Hematopoietic multipotent progenitor cell treated with erythropoietin and hydrocortisone succinate and interleukin-3 and kit ligand, for 17 days (in vitro differentiated cells): ENCODE measurements around the gene LRP5.
"Not testable (repeated sequence)": the region's sequence is repeated elsewhere in the genome, so short reads cannot be mapped to it uniquely, and the experiment has no call there.

ENCODE experiments used
- DNase-seq: peaks from one replicate; pipeline ENCODE4 v3.0.0-alpha.2; 2015; ENCODE audit warnings: low spot score

LRP5 gene

DNA sequence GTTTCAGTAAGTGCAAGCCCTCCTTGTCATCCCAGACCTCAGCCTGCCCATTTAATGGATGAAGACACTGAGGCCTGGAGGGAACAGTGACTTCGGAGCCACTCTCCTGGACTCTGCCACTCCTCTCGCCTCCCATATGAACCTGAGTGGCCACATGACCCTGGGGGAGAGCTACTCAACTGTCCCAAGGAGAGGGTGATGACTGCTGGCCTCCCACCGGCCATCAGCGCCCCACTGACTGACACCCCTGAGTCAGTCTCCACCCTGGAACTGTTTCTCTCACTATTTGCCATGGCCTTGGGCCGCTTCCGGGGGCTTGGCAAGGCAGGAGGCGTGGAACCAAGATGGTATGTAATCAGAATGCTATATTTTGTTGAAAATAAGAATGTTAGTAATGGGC is 17.1 kb downstream of the LRP5 start:
- DNase-seq, result no peak

DNA sequence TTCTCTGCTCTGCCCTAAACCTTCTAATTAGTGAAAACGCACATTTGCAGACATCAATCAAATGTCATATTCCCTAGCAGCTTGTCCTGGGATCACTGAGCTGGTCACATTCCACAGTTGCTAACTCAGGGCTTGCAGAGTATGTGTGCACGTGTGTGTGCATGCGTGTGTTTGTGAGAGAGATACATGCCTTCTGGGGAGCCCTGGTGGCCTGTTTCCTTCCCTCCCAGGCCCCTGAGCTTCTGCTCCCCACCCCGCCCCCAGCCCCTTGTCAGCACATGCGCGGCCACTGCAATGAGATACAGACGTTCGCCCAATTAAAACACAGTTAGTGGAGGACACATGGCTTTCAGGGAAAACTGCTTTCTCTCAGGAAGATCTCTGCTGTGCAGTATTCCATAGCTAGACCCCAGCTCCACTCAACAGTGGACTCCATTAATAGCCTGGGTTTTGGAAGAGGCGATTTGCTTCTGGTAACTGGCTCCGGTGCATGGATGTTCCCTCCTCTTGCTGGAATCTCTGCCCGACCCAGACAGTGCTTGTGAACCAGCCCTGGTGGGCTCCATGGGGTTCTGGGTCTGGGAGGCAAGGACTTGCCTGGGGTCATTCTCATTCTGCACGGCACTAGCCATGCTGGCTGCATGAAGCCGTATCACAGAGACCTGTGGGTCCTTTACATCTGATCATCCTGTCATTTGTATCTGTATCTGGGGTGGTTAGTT is 17.7 kb downstream of the LRP5 start:
- DNase-seq, result no peak

DNA sequence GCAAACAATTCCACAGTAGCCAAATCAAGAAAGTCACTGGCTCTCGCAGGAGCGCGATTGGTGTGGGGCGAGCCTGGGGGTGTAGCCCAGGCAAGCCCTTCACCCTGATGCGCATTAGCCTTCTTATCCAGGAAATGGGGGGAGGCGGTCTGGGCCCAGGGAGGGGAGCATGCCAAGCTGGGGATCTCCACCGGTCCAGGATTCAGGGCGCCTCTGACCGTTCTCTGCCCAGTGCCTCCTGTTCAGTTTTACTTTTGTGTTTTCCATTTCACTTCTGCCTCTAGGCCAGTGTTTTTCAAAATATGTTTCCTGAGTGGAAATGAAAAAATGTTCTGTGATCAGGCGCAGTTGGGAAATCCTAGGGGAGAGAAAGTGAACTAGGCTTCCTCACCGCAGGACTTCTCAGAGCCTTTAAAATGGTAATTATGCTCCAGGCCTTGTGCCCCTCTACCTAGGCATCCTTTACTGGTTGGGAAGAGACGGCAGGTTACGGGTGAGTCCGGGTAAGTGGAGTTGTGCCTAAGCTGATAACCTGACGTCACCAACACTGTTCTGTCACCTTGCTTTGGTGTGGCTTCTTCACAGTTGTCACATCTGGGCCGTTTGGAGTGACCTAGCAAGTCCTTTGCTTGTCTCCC is 18.4 kb downstream of the LRP5 start:
- DNase-seq, result no peak

DNA sequence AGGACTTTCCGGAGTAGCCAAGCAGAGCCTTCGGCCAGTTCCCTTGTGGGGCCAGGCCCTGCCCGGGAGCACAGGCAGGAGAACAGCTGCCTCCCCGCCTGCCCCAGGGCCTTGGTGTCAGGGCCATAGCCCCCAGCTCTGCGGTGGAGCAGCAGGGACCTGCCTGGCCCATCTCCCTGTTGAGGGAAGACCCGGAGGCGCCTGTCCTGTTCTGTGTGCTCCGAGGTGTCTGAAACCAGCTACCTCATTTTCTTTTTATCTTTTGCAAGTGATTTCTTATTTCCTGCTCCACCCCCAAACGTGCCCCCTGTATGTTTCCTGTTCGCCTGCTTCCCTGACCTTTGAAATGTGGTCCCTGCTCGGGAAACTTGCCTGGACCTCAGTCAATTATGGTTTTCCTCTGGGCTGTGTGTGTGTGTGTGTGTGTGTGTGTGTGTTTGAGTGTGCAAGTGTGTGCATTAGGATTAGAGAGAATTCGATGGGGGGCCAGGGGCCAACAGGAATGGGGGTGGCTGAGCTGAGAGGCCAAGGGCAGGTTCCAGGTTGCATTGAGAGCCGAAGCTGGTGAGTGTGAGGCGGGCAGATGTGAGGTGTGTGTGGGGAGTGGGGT is 19.1 kb downstream of the LRP5 start:
- no peak for DNase-seq

DNA sequence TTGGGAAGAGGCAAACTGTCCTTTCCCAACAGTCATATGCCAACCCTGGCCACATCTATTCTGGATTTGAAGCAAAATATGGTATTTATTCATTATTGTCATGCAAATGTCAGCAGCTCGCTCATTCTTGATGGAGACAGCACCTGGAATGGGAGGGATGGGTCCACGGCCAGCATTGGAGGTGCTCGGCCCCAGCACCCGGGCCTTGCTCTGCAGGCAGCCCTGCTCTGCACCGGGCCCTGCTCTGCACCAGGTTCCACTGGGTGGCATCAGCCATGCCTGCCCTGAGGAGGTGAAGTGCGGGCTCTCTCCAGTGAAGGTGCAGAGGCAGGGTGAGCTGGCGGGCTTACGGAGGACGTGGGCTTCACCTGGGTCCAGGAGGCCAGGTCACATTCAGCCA is 19.8 kb downstream of the LRP5 start:
- DNase-seq, result no peak

DNA sequence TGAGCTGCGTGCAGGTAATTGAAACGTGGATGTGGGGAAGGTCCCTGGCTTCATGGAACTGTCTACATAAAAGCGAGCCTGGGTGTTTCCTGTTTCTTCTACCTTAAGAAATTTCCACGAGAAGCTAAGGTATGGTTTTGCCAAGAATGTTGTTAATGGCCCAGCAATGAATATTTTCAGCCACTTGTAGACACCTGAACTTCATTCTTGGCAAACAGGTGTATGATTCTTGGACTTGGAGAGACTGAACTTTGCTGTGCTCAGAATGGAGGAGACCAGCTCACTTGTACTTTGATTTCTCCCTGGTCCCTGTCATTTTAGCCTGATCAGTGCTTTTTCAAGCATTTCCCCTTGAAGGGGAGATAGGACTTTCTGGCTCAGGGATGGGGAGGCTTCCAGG is 20.8 kb downstream of the LRP5 start:
- DNase-seq, result no peak

DNA sequence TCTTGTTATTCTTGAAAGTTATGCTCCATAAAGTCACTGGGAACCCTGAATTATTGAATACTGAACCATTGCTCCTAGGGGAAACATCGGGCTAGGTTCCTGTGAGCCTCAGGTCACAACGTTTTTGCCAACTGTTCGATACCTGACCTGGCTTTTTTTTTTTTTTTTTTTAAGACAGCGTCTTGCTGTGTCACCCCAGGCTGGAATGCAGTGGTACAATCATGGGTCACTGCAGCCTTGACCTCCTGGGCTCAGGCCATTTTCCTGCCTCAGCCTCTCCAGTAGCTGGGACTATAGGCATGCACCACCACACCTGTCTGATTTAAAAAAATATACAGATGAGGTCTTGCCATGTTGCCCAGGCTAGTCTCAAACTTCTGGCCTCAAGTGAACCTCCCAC is 22.5 kb downstream of the LRP5 start:
- no peak for DNase-seq

DNA sequence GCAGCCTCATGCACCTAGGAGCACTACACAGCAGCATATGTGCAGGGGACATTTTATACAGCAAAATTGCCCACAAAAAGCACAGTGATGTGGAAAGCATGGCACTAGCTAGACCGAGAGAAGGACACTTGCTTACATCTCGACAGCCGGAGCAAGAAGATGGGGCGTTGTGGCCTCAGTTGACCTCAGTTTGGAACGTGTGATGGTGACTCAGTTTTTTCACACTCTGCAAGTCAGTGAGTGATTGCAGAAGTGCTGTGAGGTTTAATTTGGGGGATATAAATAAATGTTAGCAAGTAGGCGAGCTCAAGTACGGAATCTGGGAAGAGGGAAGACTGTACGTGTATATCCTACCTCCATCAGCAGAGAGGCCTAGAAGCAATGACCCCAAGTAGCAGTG is 23.3 kb downstream of the LRP5 start:
- peak; percentile 28 for DNase-seq

DNA sequence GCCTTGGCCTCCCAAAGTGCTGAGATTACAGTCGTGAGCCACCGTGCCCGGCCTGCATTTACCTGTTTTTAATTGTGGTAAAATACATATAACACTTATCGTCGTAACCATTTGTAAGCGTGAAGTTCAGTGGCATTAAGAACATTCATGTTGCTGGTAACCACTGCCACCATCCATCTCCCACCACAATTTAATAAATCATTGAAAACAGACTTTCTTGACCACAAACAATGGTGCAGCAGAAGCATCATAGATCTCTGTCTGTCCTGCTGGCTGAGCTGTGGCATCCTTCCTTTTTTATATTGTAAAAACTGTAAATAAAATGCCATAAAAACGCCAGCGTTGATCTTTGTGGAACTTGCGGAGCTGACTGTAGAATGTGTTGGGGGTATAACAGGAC is 24.3 kb downstream of the LRP5 start:
- no peak for DNase-seq

DNA sequence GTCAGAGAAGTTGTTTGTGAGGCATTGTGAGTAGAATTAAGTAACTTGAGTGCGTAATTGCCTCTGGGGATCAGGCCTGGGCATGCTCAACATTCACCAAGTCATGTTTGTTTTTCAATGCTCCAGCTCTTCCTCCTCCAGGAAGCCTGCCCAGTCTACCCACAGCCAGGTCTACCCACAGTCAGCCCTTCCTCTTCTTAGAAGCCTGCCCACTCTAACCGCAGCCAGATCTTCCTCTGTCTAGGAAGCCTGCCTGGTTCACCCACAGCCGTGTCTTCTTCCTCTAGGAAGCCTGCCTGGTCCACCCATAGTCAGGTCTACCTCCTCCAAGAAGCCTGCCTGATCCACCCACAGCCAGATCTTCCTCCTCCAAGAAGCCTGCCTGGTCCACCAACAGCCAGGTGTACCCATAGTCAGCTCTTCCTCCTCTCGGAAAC is 25.0 kb downstream of the LRP5 start:
- peak; percentile 10 for DNase-seq

DNA sequence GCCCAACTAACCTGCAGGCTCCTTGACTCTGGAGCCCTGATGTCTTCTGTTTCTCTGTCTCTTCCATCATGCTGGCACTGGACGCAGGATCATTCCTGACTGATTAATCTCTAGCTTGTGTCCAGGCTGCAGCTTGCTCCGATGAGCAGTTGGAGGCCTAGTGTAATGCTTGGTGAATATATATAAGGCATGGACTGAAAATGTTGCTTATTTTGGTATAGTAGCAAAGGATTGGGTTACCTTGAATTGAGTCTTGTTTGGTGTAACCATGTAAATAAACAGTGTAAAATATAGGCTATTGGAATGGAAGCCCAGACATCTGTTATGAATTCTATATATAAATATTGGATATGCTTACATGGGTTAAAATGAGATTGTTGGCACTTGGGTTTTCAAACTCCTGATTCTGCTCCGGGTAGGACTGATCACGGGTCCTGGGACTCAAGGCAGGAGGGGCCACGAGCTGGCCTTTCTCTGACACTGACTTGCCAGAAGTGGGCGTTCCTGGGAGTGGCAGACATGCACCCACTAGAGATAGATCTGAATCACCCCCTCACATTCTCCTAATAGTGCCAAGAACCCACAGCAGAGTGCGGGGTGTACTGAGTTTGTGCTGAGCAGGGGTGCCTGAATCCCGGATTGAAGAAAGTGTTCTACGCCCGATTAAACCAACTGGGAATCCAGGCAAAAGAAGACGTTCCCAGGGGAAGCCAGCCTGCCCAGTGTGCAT is 25.8 kb downstream of the LRP5 start:
- DNase-seq, result peak; percentile 53

DNA sequence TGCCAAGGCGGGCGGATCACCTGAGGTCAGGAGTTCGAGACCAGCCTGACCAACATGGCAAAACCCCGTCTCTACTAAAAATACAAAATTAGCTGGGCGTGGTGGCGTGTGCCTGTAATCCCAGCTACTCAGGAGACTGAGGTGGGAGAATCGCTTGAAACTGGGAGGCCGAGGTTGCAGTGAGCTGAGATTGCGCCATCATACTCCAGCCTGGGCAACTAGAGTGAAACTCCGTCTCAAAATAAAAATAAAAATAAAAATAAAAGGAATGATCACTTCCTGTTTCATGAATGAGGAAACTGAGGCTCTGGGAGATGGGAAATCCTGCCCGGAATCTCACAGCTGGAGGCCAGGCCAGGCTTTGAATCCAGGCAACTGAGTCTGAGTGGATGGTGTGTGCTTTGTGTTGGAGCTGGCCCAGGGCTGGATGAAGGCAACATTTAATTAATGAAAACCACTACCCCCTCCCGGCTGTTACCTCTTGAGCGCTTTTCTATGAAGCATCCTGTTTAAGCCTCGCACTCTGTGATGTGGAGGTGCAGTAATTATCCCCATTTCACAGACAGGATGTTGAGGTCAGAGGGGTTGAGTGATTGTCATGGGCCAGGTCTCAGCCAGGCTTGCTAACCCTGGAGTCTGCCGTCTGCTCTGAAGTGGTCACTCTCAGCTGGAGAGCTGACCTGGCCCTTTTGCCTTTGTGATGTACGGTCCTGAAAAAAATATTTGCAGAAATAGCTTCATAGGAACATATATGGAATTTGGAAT is 27.8 kb downstream of the LRP5 start:
- DNase-seq, result no peak

DNA sequence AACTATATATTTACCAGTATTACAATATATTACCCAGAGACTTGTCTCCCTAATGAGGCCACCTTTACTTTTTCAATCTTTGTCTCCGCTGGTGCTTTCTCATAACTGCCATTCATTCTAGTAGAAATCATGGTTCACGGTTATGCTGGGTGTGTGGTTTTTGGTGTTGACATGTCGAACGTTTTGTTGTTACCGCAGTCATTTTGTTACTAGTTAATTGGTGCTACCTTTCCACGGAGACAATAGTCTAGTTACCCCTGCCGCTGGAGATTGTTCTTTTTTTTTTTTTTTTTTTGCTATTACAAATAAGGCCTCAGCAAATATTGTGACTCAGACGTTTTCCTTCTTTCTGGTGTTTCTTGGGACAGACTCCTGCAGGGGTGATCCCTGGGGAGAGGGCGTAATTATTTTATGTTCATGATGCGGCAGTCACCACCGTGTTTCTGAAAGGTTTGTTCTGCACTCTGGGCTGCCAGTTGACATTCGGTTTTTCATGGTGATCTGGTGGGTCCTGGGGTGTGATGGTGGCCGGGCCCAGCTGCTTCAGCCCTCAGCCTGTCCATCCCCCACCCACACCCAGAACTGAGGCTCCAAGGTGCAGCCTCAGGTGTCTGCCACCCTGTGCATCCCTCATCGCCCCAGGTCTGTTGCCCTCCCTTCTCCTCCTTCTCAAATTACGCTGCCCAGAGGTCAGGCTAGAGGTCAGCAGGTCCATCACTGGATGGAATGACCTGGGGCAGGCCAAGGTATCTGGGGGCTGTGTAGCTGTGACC is 28.6 kb downstream of the LRP5 start:
- DNase-seq, result no peak

DNA sequence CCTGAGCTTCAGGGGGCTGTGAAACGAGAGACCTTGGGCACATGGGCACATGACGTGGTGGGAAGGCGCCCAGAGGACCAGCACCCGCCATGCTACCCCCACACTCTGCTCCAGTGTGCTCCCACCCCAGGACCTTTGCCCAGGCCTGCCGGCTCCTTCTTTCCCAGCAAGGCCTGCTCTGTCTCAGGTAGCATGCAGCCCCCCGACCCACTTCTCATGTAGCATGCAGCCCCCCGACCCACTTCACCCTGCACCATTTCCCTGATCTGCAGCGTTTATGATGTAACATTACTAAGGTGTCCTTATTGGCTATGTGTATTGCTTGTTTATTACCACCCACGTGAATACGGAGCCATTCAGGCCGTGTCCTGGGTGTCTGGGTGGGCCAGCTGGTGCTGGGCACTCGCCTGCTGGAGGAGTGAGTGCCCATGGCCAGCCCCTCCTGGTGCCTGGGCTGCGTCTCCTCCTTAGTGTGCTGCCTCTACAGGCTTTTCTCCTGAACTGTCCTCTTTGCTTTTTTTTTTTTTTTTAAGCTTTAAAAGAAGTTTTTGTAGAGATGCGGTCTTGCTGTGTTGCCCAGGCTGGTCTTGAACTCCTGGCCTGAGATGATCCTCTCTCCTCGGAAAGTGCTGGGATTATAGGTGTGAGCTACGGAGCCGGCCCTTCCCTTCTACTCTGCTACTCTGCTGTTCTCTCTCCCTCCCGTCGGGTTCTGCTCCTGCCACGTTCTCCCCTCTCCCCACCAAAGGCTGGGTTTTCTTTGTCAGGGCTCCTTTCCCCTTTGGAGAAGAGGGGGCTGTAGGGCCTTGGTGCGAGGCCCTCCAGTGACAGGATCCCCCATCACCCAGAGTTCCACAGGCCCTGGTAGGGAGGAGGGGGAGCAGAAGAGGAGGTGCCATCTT is 29.4 kb downstream of the LRP5 start:
- DNase-seq, result no peak

DNA sequence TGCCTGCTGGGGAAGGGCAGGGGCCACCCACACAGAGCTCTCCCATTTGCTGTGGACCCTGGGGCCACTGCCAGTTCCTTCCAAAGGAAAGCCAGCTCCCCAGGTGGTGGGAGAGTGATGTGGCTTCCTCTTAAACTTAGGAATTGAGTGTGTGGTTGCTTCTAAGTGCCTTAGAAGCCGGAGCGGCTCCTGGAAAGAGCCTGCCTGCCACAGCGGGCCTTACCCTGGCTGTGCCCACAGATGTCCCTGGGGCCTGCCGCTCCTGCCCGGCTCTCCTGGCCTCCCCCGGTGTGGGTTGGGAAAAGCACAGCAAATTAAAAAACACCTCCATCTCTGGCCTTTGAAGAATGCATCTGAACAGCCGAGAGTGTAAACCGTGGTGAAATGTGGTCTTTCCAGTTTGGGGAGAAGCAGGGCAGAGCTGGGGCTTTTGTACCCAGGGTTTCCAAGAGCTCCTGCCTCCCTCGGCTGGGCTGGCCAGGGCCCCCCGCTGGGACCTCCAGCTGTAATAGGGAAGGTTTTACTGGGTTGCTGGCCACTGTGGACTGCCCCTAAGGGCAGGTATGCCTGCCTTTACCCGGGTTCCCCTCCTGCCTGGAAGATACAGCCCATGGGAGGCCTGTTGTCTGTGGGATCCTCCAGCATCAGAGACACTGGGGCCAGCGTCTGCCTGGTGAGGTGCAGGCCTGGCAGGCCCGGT is 30.2 kb downstream of the LRP5 start:
- no peak for DNase-seq

DNA sequence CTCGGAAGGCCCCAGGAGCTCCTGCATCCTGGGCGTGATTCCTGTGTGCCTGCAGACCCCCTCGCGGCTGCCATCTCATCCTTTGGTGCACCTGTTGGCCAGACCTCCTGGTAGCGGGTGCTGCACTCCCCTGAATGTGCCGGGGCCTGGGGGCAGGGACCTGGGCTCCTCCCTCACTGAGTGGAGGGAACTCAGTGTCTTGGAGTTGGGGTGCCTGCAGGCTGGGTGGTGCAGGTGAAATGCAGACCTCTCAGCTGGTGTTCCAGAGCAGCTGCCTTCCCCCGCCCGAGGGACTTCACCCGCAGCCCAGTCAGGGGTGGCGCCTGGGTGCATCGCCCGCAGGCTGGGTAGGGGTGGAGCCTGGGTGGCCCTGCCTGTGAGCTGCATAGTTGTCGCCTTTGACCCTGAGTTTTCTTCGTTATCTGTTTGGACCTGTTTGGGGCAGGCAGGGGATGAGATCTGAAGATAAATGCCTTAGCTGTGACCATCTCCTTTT is 31.4 kb downstream of the LRP5 start:
- peak; percentile 31 for DNase-seq

DNA sequence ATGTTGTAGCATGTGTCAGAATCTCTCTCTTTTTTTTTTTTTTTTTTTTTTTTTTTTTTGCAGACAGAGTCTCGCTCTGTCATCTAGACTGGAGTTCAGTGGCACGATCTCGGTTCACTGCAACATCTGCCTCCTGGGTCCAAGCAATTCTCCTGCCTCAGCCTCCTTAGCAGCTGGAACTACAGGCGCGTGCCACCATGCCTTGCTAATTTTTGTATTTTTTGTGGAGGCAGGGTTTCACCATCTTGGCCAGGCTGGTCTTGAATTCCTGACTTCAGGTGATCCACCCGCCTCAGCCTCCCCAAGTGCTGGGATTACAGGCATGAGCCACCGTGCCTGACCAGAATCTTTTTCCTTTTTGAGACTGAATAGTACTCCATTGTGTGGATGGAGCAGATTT is 32.4 kb downstream of the LRP5 start:
- DNase-seq, result not testable (repeated sequence)

DNA sequence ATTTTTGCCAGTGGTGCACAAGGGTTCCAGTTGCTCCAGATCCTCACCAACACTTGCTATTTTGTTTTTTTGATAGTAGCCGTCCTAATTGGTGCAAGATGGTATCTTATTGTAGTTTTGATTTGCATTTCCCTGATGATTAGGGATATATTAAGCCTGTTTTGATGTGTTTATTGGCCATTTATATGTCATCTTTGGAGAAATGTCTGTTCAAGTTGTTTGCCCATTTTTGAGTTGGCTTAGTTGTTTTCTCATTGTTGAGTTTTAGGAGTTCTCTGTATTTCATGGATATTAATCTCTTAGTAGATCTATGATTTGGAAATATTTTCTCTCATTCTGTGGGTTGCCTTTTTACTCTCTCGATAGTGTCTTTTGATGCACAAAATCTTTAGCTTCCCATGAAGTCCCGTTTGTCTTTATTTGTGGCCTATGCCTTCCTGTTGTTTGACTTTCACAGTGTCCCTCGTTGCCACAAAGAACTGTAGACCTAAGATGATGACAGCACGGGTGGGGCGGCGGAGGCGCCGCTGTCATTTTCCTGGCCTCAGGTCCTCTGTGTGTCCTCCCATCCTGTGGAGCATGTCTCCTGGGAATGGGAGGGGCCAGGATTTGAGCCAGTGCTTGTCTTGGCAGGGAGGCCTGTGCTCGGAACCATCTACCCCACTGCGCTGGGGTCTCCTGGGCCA is 33.5 kb downstream of the LRP5 start:
- no peak for DNase-seq

DNA sequence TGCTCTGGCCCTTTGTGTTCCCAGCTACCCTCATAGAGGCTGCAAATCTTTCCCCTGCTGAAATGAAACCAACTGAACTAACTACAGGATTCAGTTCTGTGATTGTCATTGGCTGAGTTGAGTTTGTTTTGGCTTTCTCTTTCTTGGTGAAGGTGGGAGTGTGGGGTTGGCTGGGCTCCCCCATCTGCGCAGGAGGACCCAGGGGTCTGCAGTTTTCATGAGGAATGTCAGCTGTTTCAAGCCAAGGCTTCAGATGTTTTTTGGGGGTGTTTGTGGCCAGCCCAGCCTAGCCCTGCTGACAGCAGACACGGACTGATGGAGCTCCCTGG is 34.0 kb downstream of the LRP5 start:
- no peak for DNase-seq
